ENCODE measurements around the gene FBXL7.

The FBXL7 gene

GRCh38 chr5:15674716-15675115 is 174.7 kb downstream of the FBXL7 start:
- DNase-seq (ENCODE audit: low read depth) = no peak

- no peak for DNase-seq (ENCODE audit: low read depth)
Measured at GRCh38 chr5:15676591-15676990, 176.6 kb downstream of the FBXL7 start.

- DNase-seq (ENCODE audit: low read depth) = no peak
Measured at GRCh38 chr5:15679161-15679560, 179.2 kb downstream of the FBXL7 start.

GRCh38 chr5:15680455-15680854 is 180.5 kb downstream of the FBXL7 start:
- DNase-seq (ENCODE audit: low read depth) = no peak

- no peak for DNase-seq (ENCODE audit: low read depth)
Measured at GRCh38 chr5:15682122-15682521, 182.1 kb downstream of the FBXL7 start.

- DNase-seq (ENCODE audit: low read depth) = no peak
Measured at GRCh38 chr5:15682566-15682965, 182.6 kb downstream of the FBXL7 start.

- no peak for DNase-seq (ENCODE audit: low read depth)
Measured at GRCh38 chr5:15683332-15683731, 183.4 kb downstream of the FBXL7 start.

- no peak for DNase-seq (ENCODE audit: low read depth)
Measured at GRCh38 chr5:15687401-15687800, 187.4 kb downstream of the FBXL7 start.

GRCh38 chr5:15689836-15690235 is 189.9 kb downstream of the FBXL7 start:
- no peak for DNase-seq (ENCODE audit: low read depth)

- no peak for DNase-seq (ENCODE audit: low read depth)
Measured at GRCh38 chr5:15690611-15691010, 190.6 kb downstream of the FBXL7 start.

GRCh38 chr5:15691521-15691920 is 191.5 kb downstream of the FBXL7 start:
- DNase-seq (ENCODE audit: low read depth) = no peak

- DNase-seq (ENCODE audit: low read depth) = no peak
Measured at GRCh38 chr5:15692706-15693381, 192.9 kb downstream of the FBXL7 start.

GRCh38 chr5:15693382-15693728 is 193.4 kb downstream of the FBXL7 start:
- DNase-seq (ENCODE audit: low read depth) = no peak

GRCh38 chr5:15693933-15694332 is 194.0 kb downstream of the FBXL7 start:
- no peak for DNase-seq (ENCODE audit: low read depth)

GRCh38 chr5:15694696-15695214 is 194.8 kb downstream of the FBXL7 start:
- no peak for DNase-seq (ENCODE audit: low read depth)

GRCh38 chr5:15695215-15695731 is 195.3 kb downstream of the FBXL7 start:
- no peak for DNase-seq (ENCODE audit: low read depth)

- DNase-seq (ENCODE audit: low read depth) = no peak
Measured at GRCh38 chr5:15700373-15700772, 200.4 kb downstream of the FBXL7 start.

- no peak for DNase-seq (ENCODE audit: low read depth)
Measured at GRCh38 chr5:15702102-15702501, 202.1 kb downstream of the FBXL7 start.

GRCh38 chr5:15703901-15704300 is 203.9 kb downstream of the FBXL7 start:
- no peak for DNase-seq (ENCODE audit: low read depth)

GRCh38 chr5:15704397-15704947 is 204.5 kb downstream of the FBXL7 start:
- DNase-seq (ENCODE audit: low read depth) = no peak

GRCh38 chr5:15707631-15708030 is 207.7 kb downstream of the FBXL7 start:
- no peak for DNase-seq (ENCODE audit: low read depth)

GRCh38 chr5:15711892-15712291 is 211.9 kb downstream of the FBXL7 start:
- DNase-seq (ENCODE audit: low read depth) = no peak

GRCh38 chr5:15715535-15715934 is 215.6 kb downstream of the FBXL7 start:
- DNase-seq (ENCODE audit: low read depth) = no peak

- no peak for DNase-seq (ENCODE audit: low read depth)
Measured at GRCh38 chr5:15715967-15716366, 216.0 kb downstream of the FBXL7 start.
